ENCODE measurements around the gene CACNA1G.

CACNA1G gene

GRCh38 chr17:50534222-50534978 is 26.1 kb upstream of the CACNA1G start:
- DNase-seq: no peak

GRCh38 chr17:50534979-50535326 is 25.6 kb upstream of the CACNA1G start:
- no peak for DNase-seq

GRCh38 chr17:50535407-50535806 is 25.1 kb upstream of the CACNA1G start:
- DNase-seq: no peak

- no peak for DNase-seq
Observed at GRCh38 chr17:50536683-50537646, 23.6 kb upstream of the CACNA1G start.

- no peak for DNase-seq
Observed at GRCh38 chr17:50537721-50538548, 22.6 kb upstream of the CACNA1G start.

- no peak for DNase-seq
Observed at GRCh38 chr17:50538549-50539410, 21.7 kb upstream of the CACNA1G start.

- no peak for DNase-seq
Observed at GRCh38 chr17:50539762-50540559, 20.6 kb upstream of the CACNA1G start.

- DNase-seq: no peak
Observed at GRCh38 chr17:50540560-50541401, 19.7 kb upstream of the CACNA1G start.

GRCh38 chr17:50541402-50541715 is 19.2 kb upstream of the CACNA1G start:
- DNase-seq: no peak

- peak; percentile 70 to 87 for DNase-seq
Observed at GRCh38 chr17:50541716-50542688, 18.5 kb upstream of the CACNA1G start.

GRCh38 chr17:50542795-50543774 is 17.4 kb upstream of the CACNA1G start:
- DNase-seq: no peak

GRCh38 chr17:50544516-50544915 is 16.0 kb upstream of the CACNA1G start:
- no peak for DNase-seq

- DNase-seq: no peak
Observed at GRCh38 chr17:50545311-50545710, 15.2 kb upstream of the CACNA1G start.

GRCh38 chr17:50546701-50547034 is 13.8 kb upstream of the CACNA1G start:
- no peak for DNase-seq

- DNase-seq: peak; percentile 88 to 90
Observed at GRCh38 chr17:50547035-50547735, 13.3 kb upstream of the CACNA1G start, which contains the start of gene SPATA20. Gene SPATA20, plus strand, starts transcription at chr17:50547174. Its CDS starts 35 bp downstream, at chr17:50547209.

- DNase-seq: no peak
Observed at GRCh38 chr17:50547736-50548083, 12.8 kb upstream of the CACNA1G start.

GRCh38 chr17:50548831-50549230 is 11.7 kb upstream of the CACNA1G start:
- DNase-seq: no peak

Measured in AML-193 (cell line).